NCI-H1694 (cell line): Measurements from ENCODE around the gene CDT1.
"Not testable (repeated sequence)": the region's sequence is repeated elsewhere in the genome, so short reads cannot be mapped to it uniquely, and the experiment has no call there.

Source experiments
- DNase-seq: peaks from one replicate; lab custom pipeline; 2025; lab: John Stamatoyannopoulos, UW

Gene CDT1

DNA sequence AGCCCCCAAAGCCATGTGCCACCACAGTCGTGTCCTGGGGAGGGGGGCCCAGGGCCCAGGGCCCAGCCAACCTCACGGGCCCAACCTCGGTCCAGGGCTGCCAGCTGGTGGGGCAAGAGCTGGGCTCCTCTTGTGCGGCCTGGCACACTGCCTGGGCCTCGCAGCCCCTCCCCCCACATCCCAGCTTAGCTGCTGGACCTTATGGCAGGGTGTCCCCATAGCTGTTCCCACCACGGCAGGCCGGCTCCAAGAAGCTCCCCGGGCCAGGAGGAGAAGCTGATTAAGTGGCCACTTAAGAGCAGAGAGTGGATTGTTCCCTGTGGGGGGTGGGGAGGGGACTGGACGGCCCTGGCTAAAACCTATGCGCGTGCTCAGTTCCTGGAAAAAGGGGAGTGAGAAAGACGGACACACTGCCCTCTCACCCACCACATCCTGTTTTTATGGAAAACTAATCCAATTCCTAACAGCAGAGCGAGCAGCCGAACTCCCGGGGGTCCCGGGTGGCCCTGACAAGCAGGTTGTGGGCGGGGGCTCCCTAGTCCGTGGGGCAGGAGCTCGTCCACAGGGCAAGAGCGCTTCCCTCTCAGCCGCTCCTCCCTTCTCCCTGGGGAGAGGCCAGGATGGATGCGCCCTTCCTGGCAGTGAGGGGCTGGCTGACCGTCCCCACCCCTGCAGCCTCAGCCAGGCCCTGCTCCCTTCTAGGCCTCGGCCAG, 35.4 kb upstream of the CDT1 start:
- DNase-seq, result no peak

- DNase-seq, result no peak
These were observed 33.8 kb upstream of the CDT1 start for GRCh38 chr16:88769617-88770460.

GRCh38 chr16:88770461-88771293, 32.9 kb upstream of the CDT1 start:
- DNase-seq, result no peak

- no peak for DNase-seq
These were observed 32.3 kb upstream of the CDT1 start for GRCh38 chr16:88771294-88771772.

DNA sequence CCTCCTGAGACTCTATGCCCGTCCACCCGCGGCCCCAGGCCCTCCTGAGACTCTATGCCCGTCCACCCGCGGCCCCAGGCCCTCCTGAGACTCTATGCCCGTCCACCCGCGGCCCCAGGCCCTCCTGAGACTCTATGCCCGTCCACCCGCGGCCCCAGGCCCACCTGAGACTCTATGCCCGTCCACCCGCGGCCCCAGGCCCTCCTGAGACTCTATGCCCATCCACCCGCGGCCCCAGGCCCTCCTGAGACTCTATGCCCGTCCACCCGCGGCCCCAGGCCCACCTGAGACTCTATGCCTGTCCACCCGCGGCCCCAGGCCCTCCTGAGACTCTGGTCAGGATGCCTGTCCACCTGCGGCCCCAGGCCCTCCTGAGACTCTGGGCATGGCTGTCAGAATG, 31.8 kb upstream of the CDT1 start:
- DNase-seq, result not testable (repeated sequence)

- peak; percentile 65 for DNase-seq
These were observed 30.4 kb upstream of the CDT1 start for GRCh38 chr16:88772871-88773811.

- DNase-seq, result no peak
These were observed 29.7 kb upstream of the CDT1 start for GRCh38 chr16:88773812-88774291.

GRCh38 chr16:88774544-88775393, 28.8 kb upstream of the CDT1 start:
- no peak for DNase-seq

DNA sequence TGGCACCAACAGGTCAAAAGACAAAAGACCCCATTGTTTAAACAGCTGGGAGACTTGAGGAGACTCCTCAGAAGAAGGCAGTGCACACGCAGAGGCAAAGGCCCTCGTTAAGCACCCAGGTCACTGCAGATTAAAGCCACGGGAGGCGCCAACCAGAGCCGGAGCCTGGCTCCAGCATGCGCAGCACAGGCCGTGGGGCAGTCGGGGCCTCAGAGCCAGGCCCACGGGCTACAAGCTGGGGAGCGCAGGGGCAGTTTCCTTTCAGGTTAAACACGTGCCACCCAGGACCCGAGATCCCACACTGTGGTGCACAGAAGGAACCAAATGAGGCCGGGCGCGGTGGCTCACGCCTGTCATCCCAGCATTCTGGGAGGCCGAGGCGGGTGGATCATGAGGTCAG, 27.8 kb upstream of the CDT1 start:
- no peak for DNase-seq

DNA sequence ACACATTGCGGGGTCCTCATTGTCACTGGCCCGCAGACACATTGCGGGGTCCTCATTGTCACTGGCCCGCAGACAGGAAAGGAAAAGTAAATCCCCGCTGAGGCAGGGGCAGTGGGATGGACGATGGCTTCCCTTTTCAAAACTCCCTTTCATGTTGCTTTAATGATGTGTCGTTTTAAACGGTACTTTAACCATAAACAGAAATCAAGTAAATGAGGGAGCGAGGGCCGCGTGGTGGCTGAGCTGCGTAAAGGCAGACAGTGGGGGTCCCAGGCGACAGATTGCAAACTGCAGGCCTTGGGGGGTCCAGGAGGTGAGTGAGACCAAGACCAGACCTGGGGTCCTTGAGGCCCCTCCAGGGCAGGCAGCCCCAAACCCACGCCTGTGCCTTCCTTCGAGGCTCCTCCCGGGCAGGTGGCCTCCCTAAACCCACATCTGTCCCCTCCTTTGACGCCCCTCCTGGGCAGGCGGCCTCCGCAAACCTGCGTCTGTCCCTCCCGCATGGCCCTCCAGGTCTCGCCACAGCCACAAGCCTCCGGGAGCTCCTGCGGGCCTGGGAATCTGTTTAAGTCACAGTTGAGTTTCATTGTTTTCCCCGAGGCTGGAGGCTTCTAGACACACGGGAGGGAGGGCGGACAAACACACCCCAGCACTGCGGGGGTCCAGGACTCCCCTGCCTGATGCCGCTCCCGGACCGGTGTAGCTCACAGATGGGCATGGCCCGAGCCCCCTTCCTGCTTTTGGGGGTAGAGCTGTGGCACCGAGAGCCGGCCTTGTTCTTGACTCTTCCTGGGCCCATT, 25.9 kb upstream of the CDT1 start:
- DNase-seq, result no peak

GRCh38 chr16:88778271-88778525, 25.4 kb upstream of the CDT1 start:
- DNase-seq, result no peak

DNA sequence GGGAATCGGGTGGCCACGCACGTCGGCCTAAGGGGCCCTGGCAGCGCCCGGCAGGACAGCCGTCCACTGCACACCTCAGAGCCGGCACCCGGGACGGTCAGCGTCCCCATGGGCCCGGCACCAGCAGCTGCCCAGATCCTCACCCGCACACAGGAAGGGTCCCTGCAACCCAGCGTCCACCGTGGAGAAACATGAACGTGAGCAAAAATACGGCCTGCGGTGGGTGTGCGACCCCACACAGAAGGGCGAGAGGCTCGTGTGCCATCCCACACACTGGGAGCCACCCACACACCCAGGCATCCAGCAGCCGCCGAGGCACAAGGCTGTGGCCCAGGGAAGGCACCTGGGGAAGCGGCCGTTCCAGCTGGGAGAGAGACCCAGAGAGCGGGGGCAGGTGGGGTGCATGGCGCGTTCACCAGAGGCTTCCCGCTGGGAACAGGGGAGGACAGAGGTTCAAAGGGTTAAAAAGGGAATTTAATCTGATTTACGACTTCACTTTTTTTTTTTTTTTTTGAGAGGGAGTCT, 25.0 kb upstream of the CDT1 start:
- no peak for DNase-seq

DNA sequence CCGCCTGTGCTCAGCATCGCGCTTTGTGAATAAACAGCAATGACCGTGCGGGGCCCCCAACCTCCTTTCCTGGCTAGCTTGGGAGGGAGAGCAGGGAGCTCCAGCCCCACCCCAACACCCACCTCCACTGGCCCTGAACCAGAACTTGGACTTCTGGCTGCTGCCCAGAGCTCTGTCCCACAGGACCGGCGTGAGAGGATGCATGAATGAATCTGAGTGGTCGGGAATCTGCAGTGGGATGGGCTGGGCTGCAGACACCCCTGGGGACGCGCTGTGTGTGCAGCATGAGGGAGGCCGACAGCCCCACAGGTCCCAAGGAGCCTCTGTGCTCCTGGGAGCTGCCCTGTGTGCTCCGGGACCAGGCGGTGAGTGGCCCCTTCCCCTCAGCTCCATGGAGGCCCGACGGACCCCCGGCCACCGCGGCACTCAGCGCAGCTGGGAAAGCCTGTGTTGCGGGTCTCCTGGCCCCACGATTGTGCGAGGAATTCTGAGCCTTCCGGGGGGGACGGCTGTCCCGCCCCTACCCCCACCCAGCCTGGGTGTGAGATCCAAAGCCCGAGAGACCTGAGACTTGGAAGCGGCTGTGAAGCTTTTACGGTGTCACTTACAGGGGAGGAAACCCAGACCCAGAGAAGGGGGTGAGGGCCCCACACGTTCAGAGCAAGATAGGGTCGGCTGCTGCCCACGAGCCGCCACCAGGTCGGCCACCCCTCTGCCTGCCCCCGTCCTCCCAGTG, 24.0 kb upstream of the CDT1 start:
- no peak for DNase-seq

- no peak for DNase-seq
These were observed 23.2 kb upstream of the CDT1 start for GRCh38 chr16:88780142-88781062.

- no peak for DNase-seq
These were observed 22.2 kb upstream of the CDT1 start for GRCh38 chr16:88781140-88782077.
